Fibroblast of mammary gland (primary cell): ENCODE measurements around the gene BAD.

Source experiments
- DNase-seq: peaks from one replicate; pipeline ENCODE4 v3.0.0-alpha.2; 2010; ENCODE audit warnings: low read depth
- H3K4me3 ChIP-seq: 2 replicates; pipeline ENCODE4 v1.5.1; 2011; ENCODE audit warnings: low read depth, mild to moderate bottlenecking, low read length, moderate library complexity; ENCODE audit not compliant: control insufficient read depth
- TF ChIP-seq, protein P1 (sequence below): conservative IDR thresholded peaks from 2 replicates; pipeline ENCODE4 v1.5.1; 2011; ENCODE audit warnings: low read depth, low read length, inconsistent platforms; ENCODE audit not compliant: control insufficient read depth, insufficient read depth

Gene BAD

DNA sequence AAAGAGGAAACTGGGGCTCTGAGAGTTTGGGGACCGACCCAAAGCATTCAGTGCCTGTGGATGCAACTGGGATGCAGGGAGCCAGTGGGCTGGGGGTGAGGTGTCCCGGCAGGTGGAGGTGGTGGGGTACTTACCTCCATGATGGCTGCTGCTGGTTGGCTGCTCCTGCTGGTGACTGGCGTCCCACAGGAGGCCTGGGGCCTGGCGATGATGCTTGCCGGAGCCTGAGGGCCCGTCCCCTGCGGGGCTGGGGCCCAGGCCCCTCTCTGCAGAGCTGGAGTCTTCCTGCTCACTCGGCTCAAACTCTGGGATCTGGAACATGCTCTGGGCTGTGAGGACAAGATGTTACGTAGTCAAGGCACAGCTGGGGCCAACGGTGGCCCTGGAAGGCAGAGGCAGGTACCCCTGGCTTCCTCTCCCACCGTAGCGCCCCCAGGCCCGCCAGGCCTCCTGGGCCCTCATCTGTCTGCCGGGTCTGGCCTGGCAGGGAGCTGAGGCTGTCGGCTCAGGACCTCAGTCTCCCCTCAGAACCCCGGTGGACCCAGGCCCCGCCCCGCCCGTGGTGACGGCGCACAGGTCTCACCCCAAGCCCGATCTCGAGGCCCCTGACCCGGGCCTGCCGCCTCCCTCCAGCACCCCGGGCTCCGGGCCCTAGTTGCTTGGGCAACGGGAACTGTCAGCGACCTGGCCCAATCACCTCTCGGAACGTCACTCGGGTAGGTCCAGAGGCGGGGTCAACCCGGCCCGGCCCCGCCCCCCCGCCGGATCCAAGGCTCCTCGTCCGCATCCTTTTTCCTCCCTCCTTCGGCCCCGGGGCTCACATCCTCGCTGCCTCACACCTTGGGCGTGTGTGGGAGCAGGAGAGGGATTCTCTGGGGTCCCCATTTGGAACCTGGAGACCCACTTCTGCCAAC is at the start of gene BAD:
TSS of gene BAD (minus strand) at position 618 of the 914 bp plus-strand sequence. CDS start at position 321, 297 bp downstream.
- H3K4me3 ChIP-seq, result peak within 1 kb of the TSS; percentile 71
- DNase-seq, result peak; percentile 87
- TF ChIP-seq, protein P1, sequence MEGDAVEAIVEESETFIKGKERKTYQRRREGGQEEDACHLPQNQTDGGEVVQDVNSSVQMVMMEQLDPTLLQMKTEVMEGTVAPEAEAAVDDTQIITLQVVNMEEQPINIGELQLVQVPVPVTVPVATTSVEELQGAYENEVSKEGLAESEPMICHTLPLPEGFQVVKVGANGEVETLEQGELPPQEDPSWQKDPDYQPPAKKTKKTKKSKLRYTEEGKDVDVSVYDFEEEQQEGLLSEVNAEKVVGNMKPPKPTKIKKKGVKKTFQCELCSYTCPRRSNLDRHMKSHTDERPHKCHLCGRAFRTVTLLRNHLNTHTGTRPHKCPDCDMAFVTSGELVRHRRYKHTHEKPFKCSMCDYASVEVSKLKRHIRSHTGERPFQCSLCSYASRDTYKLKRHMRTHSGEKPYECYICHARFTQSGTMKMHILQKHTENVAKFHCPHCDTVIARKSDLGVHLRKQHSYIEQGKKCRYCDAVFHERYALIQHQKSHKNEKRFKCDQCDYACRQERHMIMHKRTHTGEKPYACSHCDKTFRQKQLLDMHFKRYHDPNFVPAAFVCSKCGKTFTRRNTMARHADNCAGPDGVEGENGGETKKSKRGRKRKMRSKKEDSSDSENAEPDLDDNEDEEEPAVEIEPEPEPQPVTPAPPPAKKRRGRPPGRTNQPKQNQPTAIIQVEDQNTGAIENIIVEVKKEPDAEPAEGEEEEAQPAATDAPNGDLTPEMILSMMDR, result no peak

DNA sequence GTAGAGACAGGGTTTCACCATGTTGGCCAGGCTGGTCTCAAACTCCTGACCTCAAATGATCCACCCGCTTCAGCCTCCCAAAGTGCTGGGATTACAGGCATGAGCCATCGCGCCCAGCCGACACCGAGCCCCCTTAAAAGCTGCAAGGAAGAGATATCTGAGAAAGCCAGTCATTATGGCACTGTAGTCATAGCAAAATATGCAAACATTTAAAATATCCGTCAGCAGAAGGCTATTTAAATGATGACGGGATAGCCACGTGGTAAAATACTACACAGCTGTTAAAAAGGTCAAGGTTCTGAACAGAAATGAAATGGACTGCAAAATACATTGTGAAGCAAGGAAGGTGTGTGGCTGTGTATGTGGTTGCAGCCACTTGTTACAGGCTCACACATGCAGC is 49.1 kb upstream of the BAD start:
- no peak overlapping the region for H3K4me3 ChIP-seq
- TF ChIP-seq, protein P1, result no peak
- DNase-seq, result no peak

DNA sequence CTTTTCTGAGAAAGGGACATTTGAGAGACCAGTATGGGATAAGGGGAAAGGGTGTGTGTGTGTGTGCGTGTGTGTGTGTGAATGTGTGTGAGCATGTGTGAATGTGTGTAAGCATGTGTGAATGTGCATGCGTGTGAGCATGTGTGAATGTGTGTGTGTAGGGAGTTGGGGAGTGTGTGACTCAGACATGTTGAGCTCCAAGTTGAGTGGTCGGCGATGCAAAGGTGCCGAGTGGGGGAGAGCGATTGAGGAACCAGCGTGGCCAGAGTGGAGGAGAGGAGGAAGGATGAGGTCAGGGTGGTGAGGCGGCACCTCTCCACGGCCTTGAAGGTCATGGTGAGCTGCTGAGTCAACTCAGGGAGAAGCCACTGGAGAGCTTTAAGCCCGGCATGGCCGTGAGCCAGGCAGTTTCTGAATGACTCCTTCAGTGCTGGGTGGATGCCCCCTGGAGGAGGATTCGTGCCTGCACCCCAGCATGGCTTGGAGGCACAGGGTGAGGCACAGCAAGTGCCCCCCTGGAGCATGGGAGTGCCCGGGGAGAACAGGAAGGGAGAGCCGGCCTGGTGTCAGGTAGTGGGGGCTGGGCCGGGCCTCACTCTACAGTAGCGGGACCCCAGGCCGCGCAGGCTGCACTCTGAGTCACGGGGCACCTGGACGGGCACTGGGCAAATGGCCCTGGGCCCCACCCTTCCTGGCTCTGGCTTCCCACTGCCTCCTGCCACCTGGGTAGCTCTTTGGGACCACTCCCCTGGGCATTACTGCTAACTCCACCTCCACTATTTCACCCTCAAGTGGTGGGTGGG is 47.3 kb upstream of the BAD start:
- H3K4me3 ChIP-seq, result no peak overlapping the region
- DNase-seq, result peak; percentile 95
- TF ChIP-seq, protein P1, result peak; percentile 77

DNA sequence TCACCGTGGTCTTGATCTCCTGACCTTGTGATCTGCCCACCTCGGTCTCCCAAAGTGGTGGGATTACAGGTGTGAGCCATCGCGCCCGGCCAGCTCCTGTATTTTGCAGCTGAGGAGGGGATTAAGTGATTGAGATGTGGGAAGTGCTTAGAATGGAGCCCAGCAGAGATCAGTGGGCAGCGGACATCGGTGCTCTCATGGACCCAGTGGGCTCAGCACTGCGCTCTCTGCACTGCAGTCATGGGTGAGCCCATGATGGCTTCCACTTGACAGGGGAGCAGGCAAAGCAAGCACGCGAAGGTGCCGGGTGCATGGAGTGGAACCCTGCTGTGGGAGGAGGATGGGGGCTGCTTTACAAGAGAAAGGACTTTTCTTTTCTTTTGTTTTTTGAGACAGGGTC is 46.4 kb upstream of the BAD start:
- H3K4me3 ChIP-seq, result no peak overlapping the region

DNA sequence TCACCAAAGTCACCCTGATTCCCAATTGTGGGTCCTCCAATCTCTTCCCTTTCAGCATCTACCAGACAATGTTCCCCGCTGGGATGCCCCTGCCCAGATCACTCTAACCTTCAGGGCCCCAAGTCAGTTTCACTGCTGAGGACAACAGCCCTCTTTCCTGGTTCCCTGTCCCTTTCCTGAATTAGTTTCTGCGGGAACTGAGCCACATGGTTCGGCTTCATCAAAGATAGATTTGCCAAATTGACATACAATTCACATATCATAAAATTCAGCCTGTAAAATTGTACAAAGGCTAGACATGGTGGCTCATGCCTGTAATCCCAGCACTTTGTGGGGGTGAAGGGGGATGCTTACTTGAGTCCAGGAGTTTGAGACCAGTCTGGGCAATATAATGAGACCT is 43.5 kb upstream of the BAD start:
- DNase-seq, result no peak
- no peak overlapping the region for H3K4me3 ChIP-seq
- TF ChIP-seq, protein P1, result no peak

More for the DNA sequence above, 46.4 kb upstream of the BAD start:
- TF ChIP-seq, protein P1, result no peak
- no peak for DNase-seq

DNA sequence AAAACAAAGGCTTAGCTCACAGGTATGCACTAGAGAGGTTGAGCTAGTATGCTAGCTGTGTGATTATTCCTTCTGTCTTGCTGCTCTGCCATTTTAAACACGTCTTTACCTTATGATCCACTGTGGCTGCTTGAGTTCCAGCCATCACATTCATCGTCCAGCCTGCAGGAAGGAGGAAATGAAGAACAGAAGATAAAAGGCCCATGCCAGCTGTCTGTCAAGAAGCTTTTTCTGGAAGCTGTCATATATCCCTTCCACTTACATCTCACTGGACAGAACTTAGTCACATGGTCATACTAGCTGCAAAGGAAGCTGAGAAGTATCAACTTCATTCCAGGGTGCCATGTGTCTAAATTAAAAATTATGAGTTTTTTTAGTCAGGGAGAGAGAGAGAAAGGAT is 42.9 kb upstream of the BAD start:
- no peak for DNase-seq
- TF ChIP-seq, protein P1, result no peak
- H3K4me3 ChIP-seq, result no peak overlapping the region
